Erythroblast (primary cell): ENCODE data around the gene HTRA1.

Experiments used
- GATA1 ChIP-seq: IDR thresholded peaks from 2 replicates; pipeline ENCODE4 v1.6.1; 2011; ENCODE audit warnings: low read depth, mild to moderate bottlenecking, control low read depth, low read length, moderate library complexity
- POLR2A ChIP-seq: IDR thresholded peaks from 2 replicates; pipeline ENCODE4 v1.6.1; 2011; ENCODE audit warnings: mild to moderate bottlenecking, low read length

DNA sequence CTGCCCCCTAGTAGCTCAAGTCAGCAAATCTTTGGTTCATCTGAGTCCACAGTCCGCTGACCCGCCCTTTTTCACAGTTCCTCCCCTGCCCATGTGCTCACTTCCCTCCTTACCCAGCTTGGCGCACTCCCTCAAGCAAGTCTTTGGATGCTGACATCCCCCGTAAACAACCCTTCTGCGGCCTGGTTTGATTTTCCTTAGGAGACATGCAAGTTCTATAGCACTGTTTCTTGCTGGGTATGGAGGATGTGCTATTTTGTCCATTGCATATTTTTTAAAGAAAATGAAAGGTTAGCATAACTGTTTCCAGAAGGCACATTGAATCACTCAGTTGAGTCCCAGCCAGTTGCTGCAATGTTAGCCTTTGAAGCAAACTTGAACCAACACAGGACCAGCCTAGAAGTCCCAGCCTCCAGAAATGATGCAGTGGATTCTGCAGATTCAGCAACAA lies 38.2 kb downstream of the HTRA1 start:
- TF ChIP-seq POLR2A (no peak), GATA1 (no peak)
